Thymus (tissue), 11 donors: ENCODE results near the gene SYCE1L. TPM values are rescaled to one million over a fixed set of nuclear protein-coding genes. Genes with fewer than 3 reads are reported as not detected.

Experiments used
- DNase-seq, 9 donors: peaks; one replicate each; pipeline ENCODE4 v3.0.0-alpha.2; 2013; ENCODE audit warnings: low spot score in 9 of 9, low read depth in 6 of 9, missing footprints in 1 of 9
- H3K27ac ChIP-seq, 2 donors: one replicate each; pipeline ENCODE4 v1.5.1; 2013; ENCODE audit warnings: control low read depth in 1 of 2, low read depth in 1 of 2, low read length in 1 of 2, mild to moderate bottlenecking in 1 of 2, moderate library complexity in 1 of 2
- H3K27me3 ChIP-seq, 2 donors: one replicate each; pipeline ENCODE4 v1.5.1; 2013; ENCODE audit warnings: low read length in 1 of 2; ENCODE audit not compliant: control insufficient read depth in 2 of 2, insufficient read depth in 1 of 2
- H3K36me3 ChIP-seq, 2 donors: one replicate each; pipeline ENCODE4 v1.5.1; 2013; ENCODE audit warnings: low read length in 1 of 2, mild to moderate bottlenecking in 1 of 2, moderate library complexity in 1 of 2; ENCODE audit not compliant: control insufficient read depth in 2 of 2, insufficient read depth in 2 of 2
- H3K4me1 ChIP-seq, 2 donors: one replicate each; pipeline ENCODE4 v1.5.1; 2013; ENCODE audit warnings: low read length in 2 of 2; ENCODE audit not compliant: control insufficient read depth in 2 of 2, insufficient read depth in 2 of 2
- H3K4me3 ChIP-seq, 2 donors: one replicate each; pipeline ENCODE4 v1.5.1; 2013; ENCODE audit warnings: low read length in 2 of 2, control low read depth in 1 of 2, mild to moderate bottlenecking in 1 of 2
- H3K9me3 ChIP-seq, 2 donors: one replicate each; pipeline ENCODE4 v1.5.1; 2013; ENCODE audit warnings: low read length in 1 of 2, mild to moderate bottlenecking in 1 of 2; ENCODE audit not compliant: control insufficient read depth in 2 of 2, insufficient read depth in 1 of 2
- WGBS: extraction: QIAGEN DNeasy Blood & Tissue Kit; methylation state at CpG from one replicate; pipeline ENCODE4 v1.1.7; 2013; 5-methylcytosine and 5-hydroxymethylcytosine counted together
- polyA plus RNA-seq: library from polyadenylated mRNA; stranded (reverse); fragments of 200-250 nt; gene quantifications from one replicate; pipeline ENCODE4 v1.2.3, GENCODE V29; 2013
- total RNA-seq: library from RNA; stranded (reverse); fragments of 120-200 nt; gene quantifications from one replicate; pipeline ENCODE4 v1.2.4, GENCODE V29; 2013
- donor health status: healthy.

The SYCE1L gene
- total and polyA plus RNA-seq, 2 donors = 11.2 to 15.6 TPM

- peaks cover 0 to 3% of the 10 kb centered on the region in 2 donors for H3K9me3 ChIP-seq
- H3K27me3 ChIP-seq = no peaks in the 10 kb centered on the region
- peaks cover 6 to 18% of the 10 kb centered on the region in 2 donors for H3K4me1 ChIP-seq
- DNase-seq = no peak
- 99% methylated on average over 13 of the region's 13 CpGs for WGBS
- H3K36me3 ChIP-seq = peaks cover 45 to 50% of the 10 kb centered on the region in 2 donors
- H3K27ac ChIP-seq = no peak overlapping the region
- no peak overlapping the region for H3K4me3 ChIP-seq
Measured at GRCh38 chr16:77193377-77193776, 5.8 kb upstream of the SYCE1L start.

- no peak for DNase-seq
- no peaks in the 10 kb centered on the region for H3K27me3 ChIP-seq
- no peak overlapping the region for H3K27ac ChIP-seq
- peaks cover 0 to 3% of the 10 kb centered on the region in 2 donors for H3K9me3 ChIP-seq
- peaks cover 6 to 18% of the 10 kb centered on the region in 2 donors for H3K4me1 ChIP-seq
- H3K36me3 ChIP-seq = peaks cover 56 to 60% of the 10 kb centered on the region in 2 donors
- WGBS = 98% methylated on average over 48 of the region's 48 CpGs
- H3K4me3 ChIP-seq = no peak overlapping the region
Measured at GRCh38 chr16:77194295-77195231, 4.6 kb upstream of the SYCE1L start.

GRCh38 chr16:77195411-77195810, 3.8 kb upstream of the SYCE1L start:
- DNase-seq = no peak

GRCh38 chr16:77197747-77198146, 1.5 kb upstream of the SYCE1L start:
- H3K36me3 ChIP-seq = peaks cover 63% of the 10 kb centered on the region in 2 donors

More at GRCh38 chr16:77195411-77195810, 3.8 kb upstream of the SYCE1L start:
- Histone ChIP-seq H3K36me3 (peaks cover 58 to 64% of the 10 kb centered on the region in 2 donors), H3K4me3 (no peak overlapping the region), H3K27me3 (no peaks in the 10 kb centered on the region), H3K4me1 (peaks cover 6 to 18% of the 10 kb centered on the region in 2 donors), H3K9me3 (peaks cover 0 to 3% of the 10 kb centered on the region in 2 donors), H3K27ac (no peak overlapping the region)
- 98% methylated on average over 8 of the region's 8 CpGs for WGBS

DNA sequence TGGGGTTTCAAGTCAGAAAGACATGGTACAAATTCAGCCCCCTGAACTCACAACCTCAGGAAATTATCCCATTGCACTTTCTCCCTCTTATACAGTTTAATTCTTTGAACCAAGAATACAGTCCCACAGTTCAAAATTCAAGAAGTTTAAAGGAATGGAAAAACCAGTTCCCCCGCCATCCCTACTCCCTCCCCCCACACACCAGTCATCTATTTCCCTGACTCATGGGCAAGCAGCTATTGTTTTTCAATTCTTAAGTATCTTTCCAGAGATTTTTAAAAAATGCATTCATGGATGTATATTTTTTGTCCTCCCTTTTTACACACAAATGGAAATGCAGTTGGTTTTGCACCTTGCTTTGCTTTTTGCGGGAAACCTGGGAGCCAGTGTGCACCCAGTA, 7.3 kb downstream of the SYCE1L start:
- no peak for DNase-seq
- H3K27me3 ChIP-seq = no peaks in the 10 kb centered on the region
- WGBS = 100% methylated on average over 2 of the region's 2 CpGs
- H3K4me3 ChIP-seq = no peak overlapping the region
- peaks cover 0 to under 1% of the 10 kb centered on the region in 2 donors for H3K36me3 ChIP-seq
- no peak overlapping the region for H3K27ac ChIP-seq
- H3K4me1 ChIP-seq = peaks cover 0 to 1% of the 10 kb centered on the region in 2 donors
- peaks cover 0 to 5% of the 10 kb centered on the region in 2 donors for H3K9me3 ChIP-seq

More at GRCh38 chr16:77197747-77198146, 1.5 kb upstream of the SYCE1L start:
- 100% methylated on average over 2 of the region's 2 CpGs for WGBS
- no peak overlapping the region for H3K27ac ChIP-seq
- H3K4me3 ChIP-seq = no peak overlapping the region
- H3K9me3 ChIP-seq = no peaks in the 10 kb centered on the region
- H3K27me3 ChIP-seq = no peaks in the 10 kb centered on the region
- H3K4me1 ChIP-seq = peaks cover 0 to 4% of the 10 kb centered on the region in 2 donors
- no peak for DNase-seq

DNA sequence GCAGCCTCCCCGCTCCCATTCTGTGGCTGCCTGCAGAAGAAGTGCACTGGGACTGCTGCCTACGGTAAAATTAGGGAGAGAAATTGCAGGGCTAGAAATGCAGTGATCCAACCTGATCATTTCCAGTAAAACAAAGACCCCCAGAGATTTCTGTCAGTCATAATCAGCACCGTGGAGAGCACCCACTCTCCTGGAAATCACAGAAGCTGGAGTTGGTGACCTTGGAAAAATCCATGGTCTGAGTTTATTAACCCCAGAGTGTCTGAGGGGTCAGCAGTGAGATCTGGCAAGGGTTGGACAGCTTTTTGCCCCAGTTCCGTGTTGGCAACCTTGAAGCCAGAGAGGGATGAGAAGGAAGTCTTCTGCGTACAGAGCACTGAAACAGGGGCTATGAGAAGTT, 7.8 kb downstream of the SYCE1L start:
- Histone ChIP-seq H3K4me3 (no peak overlapping the region), H3K36me3 (no peaks in the 10 kb centered on the region)
- 86% methylated on average over 5 of the region's 5 CpGs for WGBS

DNA sequence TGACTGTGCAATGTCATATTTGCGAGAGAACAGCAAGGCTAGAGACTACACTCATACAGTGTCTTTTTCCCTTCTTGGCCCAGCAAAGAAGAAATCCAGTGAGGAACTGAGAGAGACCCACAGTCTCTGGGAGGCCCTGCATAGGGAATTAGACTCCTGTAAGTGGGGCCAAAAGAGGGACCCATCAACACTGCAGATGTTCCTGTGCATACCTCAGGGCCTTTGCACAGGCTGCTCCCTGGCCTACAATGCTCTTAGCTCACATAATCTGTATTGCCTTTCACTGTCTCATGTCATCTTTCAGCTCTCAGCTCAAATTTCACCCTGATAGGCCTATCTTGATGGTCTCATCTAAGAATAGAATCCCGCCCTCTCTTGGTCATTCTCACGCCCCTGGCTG, 9.2 kb downstream of the SYCE1L start:
- H3K27me3 ChIP-seq = no peaks in the 10 kb centered on the region
- no peaks in the 10 kb centered on the region for H3K36me3 ChIP-seq
- no peak for DNase-seq
- H3K4me3 ChIP-seq = no peak overlapping the region
- peaks cover 0 to 9% of the 10 kb centered on the region in 2 donors for H3K9me3 ChIP-seq
- WGBS = over 99% methylated on average over 3 of the region's 3 CpGs
- no peak overlapping the region for H3K27ac ChIP-seq
- H3K4me1 ChIP-seq = peaks cover 0 to 9% of the 10 kb centered on the region in 2 donors

More for the DNA sequence above, 7.8 kb downstream of the SYCE1L start:
- peaks cover 0 to 9% of the 10 kb centered on the region in 2 donors for H3K9me3 ChIP-seq
- no peak overlapping the region for H3K27ac ChIP-seq
- peaks cover 0 to 6% of the 10 kb centered on the region in 2 donors for H3K4me1 ChIP-seq
- H3K27me3 ChIP-seq = no peaks in the 10 kb centered on the region
- no peak for DNase-seq

DNA sequence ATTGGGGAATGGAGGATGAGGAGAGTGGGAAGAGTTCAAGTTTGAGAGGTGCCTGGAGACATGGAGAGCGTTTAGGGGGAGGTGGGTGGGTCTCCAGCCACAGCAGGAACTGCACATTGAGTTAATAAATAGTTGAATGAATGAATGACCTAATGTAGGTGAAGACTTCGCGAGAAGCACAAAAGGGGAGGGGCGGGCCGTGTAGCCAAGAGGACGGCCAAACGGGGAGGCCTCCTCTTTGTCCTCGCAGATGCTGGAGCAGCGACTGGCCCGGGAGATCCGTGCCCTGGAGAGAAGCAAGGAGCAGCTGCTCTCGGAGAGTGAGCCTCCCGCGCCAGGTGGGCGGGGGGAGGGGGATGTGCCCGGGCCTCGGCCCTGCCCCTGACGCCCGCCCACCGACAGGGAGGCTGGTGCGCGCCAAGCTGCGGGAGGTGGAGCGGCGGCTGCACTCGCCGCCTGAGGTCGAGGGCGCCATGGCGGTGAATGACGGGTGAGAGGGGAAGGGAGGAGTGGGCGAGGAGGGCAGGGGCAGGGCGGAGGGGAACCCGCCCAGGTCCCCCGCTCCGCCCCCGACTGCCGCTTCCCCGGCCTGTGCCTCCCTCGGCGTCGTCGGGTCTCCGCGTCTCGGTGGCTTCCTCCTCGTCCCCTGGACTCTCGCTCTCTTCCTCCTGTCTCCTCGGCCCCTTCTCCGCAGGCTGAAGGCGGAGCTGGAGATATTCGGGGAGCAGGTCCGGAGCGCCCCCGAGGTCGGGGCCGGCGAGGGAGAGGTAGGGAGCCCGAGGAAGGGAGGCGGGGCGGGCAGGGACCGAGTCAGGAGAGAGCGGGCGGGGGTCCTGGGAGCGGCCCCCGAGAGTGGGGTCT, 12.9 kb downstream of the SYCE1L start:
- Histone ChIP-seq H3K9me3 (peaks cover 0 to 9% of the 10 kb centered on the region in 2 donors), H3K27me3 (no peaks in the 10 kb centered on the region), H3K4me1 (peaks cover 0 to 9% of the 10 kb centered on the region in 2 donors), H3K27ac (peak overlapping the region; percentile 69 to 84), H3K4me3 (peak overlapping the region; percentile 67 to 70), H3K36me3 (no peaks in the 10 kb centered on the region)
- DNase-seq = peak in 8 of 9 donors; percentile 43 to 92 (median 78)
- 2% methylated on average over 66 of the region's 66 CpGs for WGBS
